Nucleus accumbens (tissue), 56 donors: ENCODE data around the gene CCDC74A.
A peak's percentile ranks its signal among the peaks of the same experiment; 100 is the strongest.
"Not testable (repeated sequence)": the region's sequence is repeated elsewhere in the genome, so short reads cannot be mapped to it uniquely, and the experiment has no call there.

Source experiments
- DNase-seq, 56 donors: peaks; one replicate each; lab custom pipeline; 2025; lab: John Stamatoyannopoulos, UW

CCDC74A gene

DNA sequence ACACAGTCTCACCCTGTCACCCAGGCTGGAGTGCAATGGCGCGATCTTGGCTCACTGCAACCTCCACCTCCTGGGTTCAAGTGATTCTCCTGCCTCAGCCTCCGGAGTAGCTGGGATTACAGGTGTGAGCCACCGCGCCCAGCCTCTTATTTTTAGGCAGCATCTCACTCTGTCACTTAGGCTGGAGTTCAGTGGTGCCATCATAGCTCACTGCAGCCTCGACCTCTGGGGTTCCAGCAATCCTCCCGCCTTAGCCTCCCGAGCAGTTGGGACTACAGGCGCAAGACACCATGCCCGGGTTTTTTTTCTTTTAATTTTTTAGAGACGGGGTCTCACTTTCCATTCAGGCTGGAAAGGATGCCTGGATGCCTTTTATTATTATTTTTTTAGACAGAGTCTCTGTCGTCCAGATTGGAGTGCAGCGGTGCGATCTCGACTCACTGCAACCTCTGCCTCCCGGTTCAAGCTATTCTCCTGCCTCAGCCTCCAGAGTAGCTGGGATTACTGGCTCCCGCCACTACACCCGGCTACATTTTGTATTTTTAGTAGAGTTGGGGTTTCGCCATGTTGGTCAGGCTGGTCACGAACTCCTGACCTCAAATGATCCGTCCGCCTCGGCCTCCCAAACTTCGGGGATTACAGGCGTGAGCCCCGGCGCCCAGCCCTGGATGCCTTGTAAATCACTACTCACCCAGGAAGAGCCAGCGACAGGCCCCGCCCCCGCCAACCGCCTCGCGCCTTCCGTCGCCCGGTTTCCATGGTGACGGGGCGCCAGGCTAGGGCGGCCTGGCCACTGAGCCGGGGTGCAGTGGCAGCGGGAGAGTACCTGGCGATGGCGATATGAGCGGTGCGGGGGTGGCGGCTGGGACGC, at the start of gene CCDC74A:
Gene CCDC74A (plus strand): TSS at position 758 of the 871 bp plus-strand sequence. CDS start 83 bp downstream, at position 841.
- DNase-seq, result peak in 30 of 56 donors; percentile 3 to 72 (median 27)

DNA sequence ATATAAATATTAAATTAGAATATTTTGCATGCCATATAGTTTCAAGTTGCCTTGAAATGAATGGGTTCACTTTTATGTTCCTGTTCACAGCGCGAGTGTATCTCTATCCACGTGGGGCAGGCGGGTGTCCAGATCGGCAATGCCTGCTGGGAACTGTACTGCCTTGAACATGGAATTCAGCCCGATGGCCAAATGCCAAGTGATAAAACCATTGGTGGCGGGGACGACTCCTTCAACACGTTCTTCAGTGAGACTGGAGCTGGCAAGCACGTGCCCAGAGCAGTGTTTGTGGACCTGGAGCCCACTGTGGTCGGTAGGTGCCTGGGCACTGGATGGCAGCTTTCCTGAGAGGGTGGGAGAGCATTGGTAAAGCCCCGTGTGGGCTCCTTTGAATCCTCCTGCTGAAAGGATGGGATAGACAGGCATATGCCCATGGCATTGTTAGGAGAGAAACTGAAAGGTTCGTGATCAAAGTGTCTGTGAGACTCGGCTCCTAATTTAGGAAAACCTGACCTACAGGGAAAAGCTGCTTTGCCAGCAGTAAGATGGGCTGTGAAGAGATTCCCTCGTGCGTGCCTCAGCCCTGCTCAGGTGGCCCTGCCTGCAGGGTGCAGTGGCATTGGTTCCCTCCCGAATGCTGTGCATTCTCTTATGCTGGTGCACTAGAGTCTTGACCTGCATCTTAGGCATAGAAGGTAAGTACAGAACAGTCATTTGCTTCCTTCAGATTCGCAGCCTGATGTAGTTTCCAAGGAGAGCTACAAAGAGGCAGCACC, 49.4 kb upstream of the CCDC74A start:
- DNase-seq, result not testable (repeated sequence)

DNA sequence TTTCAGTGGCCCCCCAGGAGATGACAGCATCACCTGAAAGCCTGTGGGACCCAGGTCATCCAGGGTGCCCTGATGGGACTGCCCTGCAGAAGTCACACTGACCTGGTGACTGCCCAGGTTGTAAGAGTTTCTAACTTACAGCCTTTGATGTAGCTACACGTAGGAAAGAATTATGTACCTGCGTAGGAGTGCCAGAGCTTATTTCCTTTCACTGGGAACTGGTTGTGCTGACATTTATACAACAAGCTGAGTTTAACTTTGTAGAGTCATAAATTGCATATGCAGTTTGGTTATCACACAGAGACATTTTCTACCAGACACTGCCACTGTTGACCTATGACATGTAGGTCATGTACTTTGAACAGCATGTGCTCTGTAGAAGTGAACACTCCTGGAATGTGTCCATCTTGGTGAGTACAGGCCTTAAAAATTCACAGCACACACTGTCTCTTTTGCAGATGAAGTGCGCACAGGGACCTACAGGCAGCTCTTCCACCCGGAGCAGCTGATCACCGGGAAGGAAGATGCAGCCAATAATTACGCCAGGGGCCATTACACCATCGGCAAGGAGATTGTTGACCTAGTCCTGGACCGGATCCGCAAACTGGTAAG, 48.7 kb upstream of the CCDC74A start:
- not testable (repeated sequence) for DNase-seq

DNA sequence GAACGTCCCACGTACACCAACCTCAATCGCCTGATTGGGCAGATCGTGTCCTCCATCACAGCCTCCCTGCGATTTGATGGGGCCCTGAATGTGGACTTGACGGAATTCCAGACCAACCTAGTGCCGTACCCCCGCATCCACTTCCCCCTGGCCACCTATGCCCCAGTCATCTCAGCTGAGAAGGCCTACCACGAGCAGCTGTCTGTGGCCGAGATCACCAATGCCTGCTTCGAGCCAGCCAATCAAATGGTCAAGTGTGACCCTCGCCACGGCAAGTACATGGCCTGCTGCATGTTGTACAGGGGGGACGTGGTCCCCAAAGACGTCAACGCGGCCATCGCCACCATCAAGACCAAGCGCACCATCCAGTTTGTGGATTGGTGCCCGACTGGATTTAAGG, 47.3 kb upstream of the CCDC74A start:
- not testable (repeated sequence) for DNase-seq

GRCh38 chr2:131482506-131483155, 45.1 kb upstream of the CCDC74A start:
- DNase-seq, result not testable (repeated sequence)

DNA sequence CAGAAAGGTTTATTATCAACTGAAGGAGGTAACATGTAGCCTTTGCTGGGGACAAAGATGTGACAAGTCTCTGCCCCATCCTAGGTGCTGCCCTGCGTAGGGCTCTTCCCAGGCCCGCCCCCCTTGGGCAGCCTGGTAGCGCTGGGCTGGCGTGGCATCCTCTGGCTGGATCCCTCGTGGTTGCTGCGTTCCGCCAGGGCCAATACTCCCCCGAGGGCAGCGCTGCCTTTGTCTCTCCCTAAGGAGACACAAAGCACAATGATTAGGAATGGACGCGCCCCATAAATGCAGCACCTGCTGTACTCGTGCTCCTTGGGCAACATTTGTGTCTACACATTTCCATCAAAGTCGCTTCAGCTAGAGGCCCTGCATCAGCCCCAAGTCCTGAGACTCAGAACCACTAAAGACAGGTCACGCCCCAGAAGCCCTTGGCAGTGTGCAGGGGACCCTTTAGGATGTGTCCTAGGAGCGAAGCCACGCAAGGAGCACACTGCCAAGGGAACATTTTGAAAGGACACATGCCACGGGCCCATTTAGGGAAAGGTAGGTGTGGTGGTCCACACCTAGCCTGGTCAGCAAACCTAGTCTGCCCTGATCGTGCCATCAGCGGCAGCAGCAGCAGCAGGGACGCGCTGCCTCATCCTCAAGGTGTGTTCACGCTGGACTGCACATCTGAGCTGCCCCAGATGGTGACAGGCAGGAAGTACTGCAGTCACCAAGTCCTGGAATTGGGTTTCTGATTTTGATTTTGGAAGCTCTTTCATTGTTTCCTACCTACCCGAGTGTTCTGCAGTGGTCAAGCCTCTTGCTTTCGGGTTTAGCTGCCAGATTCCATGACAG, 43.5 kb upstream of the CCDC74A start:
- not testable (repeated sequence) for DNase-seq

DNA sequence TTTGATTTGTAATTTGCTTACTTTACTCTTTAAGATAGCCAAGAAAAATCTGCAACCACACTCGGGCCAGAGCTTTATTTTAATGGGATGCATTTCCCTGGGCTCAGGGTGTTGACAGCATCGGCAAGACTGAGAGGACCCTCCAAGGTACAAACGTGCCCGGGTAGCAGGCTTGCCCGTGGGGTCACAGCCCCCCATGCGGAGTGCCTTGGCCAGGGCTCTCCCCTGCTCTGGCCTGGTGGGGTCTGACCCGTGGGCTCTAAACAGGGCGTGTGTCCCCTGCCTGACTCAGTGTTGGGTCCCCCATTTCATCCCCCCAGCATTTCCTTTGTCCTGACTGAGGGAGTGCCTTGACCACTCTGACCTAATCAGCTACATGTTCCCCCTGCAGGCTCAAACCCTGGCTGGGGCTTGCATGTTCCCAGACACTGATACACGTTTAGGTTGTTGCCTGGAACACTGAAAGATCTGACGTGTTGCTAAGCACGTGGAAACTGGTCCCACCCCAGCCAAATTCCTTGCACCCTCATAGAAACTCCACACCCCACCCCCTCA, 42.7 kb upstream of the CCDC74A start:
- not testable (repeated sequence) for DNase-seq

DNA sequence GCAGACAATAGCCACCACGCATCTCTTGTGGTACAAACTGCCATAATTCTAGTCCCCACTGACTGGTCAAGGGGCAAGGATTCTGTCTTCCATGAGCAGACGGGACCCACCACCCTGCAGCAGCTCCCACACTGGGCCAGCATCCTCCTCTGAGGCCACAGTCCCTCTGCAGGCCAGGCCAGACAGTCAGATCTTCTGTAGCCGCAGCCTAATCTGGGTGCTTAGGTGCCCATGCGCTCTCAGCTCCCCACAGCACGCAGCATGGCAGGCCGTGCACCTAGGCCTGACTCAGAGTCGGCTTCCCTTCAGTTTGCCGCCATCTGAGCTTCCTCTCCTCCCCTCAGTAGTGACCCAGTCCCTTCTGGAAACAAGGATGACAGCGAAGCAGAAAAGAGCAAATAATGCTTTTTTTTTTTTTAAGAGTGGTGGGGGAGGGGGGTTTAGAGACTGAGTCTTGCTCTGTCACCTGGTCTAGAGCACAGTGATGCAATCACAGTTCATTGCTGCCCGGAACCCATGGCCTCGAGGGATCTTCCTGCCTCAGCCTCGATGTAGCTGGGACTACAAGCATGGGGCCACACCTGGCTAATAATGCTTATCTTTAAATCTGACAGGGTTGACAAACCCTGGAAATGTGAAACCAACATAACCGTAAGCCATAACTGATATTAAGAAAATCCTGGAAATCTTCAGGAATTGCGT, 41.3 kb upstream of the CCDC74A start:
- not testable (repeated sequence) for DNase-seq

DNA sequence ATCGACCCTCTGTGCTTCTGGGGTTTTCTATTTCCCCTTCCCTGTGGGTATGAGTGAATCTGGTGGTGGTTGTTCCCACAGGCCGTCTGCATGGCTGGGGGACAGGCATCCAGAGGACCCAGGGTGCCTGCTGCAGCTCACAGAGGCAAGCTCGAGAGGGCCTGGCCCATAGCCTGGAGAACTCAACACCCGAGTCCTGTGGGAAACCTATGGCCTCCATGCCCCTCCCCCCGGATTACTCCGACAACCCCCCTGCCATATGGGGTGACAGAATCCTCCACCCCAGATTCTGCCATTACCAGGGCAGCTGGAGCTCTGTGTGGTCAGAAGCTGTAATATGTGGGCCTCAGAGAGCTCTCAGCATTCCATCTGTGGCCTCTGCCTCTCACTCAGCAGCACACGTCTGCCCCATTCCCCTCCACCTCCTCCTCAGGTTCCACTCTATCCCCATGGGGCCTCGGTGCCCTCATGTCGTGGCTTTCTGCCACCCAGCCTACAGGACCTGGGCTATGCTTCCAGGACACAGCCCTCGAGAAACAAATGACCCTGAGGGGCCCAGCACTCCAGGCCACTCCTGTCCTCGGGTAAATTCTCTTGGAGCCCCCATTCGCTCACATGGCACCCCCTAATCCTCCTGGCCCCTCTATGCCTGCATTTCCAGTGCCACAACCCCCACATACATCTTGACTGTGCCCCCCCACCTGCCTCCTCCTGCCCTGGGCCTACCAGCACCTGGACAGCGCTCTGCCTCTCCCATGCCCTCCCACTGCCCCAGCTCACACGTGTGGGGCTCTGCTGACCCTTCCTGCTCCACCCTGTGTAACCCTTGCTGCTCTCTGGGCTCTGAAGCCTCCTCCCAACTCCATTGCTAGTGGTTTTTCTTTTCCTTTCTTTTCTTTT, 39.1 kb upstream of the CCDC74A start:
- DNase-seq, result no peak

DNA sequence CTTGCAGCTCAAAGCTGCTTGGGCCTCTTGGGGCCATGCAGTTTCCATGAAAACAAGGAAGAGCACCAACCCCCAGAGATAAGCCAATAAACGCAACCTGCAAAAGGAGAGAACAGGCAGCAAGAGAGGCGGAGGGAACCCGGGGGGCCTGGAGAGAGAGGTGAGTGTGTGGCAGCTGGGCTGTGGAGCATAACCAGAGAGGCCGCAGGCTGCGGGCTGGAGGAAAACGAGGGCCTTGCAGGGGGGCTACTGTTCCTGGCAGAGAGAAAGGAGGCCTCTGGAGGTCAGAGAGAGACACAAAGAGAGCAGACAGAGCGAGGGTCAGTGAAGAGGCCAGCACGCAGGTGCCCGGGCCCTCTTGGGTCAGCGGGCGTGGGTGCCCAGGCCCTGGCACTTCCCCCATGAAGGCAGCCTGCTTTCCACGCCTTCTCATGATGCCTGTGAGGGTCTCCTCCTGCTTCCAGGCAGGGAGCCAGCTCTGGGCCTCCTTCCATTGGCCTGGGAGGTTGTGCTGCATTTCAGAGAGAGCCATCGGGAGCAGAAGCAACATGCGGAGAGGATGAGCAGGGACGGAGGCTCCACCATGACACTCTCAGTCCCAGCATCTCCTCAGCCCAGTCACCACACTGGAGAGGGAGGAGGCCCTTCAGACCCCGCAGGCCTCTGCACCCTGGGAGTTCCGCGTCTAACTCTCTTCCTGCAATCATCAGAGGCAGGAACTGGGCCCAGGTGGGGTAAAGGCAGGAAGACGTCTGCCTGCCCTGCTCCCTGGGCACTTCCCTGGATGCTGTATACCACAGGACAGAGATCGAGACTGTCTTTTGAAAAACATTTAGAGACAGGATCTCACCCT, 36.8 kb upstream of the CCDC74A start:
- DNase-seq, result peak in 16 of 56 donors; percentile 4 to 42 (median 18)

- DNase-seq, result peak in 6 of 56 donors; percentile 3 to 35 (median 16)
These were observed 36.2 kb upstream of the CCDC74A start for GRCh38 chr2:131491469-131491836.

DNA sequence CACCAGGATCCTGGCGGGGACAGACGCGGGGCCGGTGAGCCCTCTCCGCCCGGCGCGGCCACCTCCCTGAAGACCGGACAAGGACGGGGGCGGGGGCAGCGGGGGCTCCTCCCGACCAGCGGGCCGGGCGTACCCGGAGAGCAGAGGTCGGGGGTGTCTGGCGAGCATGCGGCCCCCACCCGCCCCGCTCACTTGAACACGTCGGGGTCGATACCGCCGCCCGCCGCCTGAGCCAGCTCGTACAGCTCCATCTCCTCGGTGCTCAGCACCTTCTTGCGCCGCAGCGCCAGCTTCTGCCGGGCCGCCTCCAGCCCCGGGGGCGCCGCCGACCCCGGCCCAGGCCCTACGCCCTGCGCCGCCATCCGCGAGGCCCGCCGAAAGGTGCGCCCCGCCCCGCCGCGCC, 35.7 kb upstream of the CCDC74A start, which contains the start of gene MZT2A:
Gene MZT2A (minus strand): TSS at position 383 of the 403 bp plus-strand sequence. CDS start 21 bp downstream, at position 362.
- DNase-seq, result peak in 7 of 56 donors; percentile 12 to 64 (median 49)

DNA sequence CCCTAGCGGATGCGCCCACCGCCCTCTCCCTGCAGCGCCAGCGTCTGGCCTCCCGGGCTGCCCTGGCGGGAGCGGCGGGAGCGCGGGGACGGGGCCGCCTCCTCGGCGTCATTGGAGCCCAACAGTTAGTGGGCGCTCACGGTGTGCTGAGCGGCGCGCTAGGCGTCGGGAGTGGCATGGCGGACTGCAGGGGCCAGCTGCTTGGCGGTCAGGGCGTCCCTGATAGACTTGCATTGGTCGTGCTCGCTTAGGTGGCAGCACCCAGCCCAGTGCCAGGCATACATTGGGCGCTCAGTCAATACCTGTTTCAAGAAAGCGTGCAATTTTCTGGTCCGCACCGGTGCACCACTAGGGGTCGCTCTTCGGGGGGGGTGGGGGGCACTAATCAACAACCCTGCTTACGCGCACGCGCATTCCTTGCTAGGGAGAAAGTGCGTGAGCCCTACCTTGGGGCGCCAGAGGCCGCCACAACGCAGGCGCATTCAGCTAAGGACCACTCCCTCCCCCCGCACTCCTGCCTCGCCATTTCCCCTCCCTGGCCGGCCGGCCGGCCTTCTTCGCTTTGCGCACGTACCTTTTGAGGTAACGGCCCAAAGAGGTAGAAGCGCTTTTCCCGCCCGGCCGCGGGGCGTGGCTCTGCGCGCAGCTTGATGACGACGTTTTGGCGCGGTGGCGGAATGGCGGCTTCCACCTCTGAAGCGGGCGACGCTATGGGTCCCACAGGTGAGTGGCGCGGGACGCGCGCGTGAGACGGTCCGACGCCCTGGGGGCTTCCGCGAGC, 35.1 kb upstream of the CCDC74A start:
- peak; percentile 17 to 96 (median 81) for DNase-seq

DNA sequence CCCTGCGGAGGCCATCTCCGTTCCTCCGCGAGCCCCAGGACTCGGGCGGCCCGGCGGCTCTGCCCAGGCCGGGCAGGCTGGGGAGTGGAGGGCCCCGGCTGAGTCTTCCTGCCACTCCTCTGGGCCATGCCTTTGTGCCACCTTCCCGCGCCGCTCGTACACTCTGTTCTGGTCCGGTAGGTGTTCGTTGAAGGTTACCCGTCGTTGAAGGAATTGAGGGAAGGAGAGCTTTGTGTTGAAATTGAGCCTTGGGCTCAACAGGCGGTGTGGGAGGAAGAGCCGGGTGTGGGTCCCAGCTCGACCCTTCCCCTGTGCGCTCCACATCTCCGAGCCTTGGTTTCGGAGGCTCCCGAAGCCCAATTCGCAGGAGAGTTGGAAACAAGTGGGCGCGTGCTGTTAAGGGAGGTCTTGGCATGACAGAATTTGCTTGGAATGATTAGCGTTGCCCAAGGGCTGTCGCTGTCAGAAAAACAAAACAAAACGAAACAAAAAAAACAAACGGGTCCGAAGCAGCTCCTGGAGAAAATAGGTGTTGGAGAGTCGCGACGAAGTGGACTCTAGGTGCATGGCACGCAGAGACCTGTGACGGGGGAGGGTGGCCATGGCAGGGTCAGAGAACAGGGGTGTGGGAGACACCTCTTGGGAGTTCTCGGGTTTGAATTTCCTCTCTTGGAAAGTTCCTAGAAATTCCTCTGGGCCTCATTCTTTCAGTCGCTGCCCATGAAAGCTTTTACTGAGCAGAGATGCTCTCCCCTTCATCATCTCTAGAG, 34.3 kb upstream of the CCDC74A start:
- DNase-seq, result peak in 2 of 56 donors; percentile 37 to 58

DNA sequence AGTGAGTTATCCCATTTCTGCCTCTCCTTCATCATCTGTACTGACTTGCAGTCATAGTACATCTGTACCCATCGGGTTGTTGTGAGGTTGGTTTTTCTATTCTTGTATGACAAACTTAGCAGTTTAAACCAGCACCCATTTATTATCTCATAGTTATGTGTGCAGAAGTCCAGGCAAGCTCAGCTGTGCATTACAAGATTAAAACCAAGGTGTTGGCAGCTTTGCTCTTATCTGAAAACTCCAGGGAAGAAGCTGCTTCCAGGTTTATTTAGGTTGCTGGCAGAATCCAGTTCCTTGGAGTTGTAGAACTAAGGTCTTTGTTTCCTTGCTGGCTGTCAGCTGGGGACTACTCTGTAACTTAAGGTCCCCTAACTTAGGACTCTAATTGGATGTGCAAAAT, 32.2 kb upstream of the CCDC74A start:
- DNase-seq, result not testable (repeated sequence)
